Activated CD8-positive, alpha-beta memory T cell treated with anti-CD3 and anti-CD28 coated beads, Interleukin-2, amount 50 U/mL, for 24 hours (primary cell): ENCODE measurements around the gene CRLF3.
"Not testable (repeated sequence)": the region's sequence is repeated elsewhere in the genome, so short reads cannot be mapped to it uniquely, and the experiment has no call there.

Experiments used
- DNase-seq: peaks from one replicate; pipeline ENCODE4 v3.0.0-alpha.2; 2020; ENCODE audit errors: extremely low read depth

CRLF3 gene

DNA sequence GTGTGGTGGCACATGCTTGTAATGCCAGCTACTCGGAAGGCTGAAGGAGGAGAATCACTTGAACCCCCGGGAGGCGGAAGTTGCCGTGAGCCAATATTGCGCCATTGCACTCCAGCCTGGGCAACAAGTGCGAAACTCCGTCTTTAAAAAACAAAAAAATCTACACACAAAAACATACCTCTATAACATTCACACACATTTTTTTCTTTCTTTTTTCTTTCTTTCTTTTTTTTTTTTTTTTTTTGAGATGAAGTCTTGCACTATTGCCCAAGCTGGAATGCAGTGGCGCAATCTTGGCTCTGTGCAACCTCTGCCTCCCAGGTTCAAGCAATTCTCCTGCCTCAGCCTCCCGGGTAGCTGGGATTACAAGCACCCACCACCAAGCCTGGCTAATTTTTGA lies 9.6 kb downstream of the CRLF3 start:
- DNase-seq, result not testable (repeated sequence)

DNA sequence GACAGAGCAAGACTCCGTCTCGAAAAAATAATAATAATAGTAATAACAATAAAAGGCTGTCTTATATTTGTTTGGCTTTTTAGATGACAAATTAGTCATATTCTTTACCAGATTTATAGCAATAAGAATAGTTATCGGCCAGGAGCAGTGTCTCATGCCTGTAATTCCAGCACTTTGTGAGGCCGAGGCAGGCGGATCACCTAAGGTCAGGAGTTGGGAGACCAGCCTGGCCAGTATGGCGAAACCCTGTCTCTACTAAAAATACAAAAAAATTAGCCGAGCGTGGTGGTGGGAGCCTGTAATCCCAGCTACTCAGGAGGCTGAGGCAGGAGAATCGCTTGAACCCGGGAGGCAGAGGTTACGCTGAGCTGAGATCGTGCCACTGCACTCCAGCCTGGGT lies 10.3 kb downstream of the CRLF3 start:
- DNase-seq, result not testable (repeated sequence)

- no peak for DNase-seq
Measured at GRCh38 chr17:30812218-30813177, 12.0 kb downstream of the CRLF3 start.

GRCh38 chr17:30809867-30810266 lies 14.6 kb downstream of the CRLF3 start:
- DNase-seq, result no peak

- no peak for DNase-seq
Measured at GRCh38 chr17:30808785-30809286, 15.7 kb downstream of the CRLF3 start.

GRCh38 chr17:30807896-30808295 lies 16.6 kb downstream of the CRLF3 start:
- DNase-seq, result no peak

DNA sequence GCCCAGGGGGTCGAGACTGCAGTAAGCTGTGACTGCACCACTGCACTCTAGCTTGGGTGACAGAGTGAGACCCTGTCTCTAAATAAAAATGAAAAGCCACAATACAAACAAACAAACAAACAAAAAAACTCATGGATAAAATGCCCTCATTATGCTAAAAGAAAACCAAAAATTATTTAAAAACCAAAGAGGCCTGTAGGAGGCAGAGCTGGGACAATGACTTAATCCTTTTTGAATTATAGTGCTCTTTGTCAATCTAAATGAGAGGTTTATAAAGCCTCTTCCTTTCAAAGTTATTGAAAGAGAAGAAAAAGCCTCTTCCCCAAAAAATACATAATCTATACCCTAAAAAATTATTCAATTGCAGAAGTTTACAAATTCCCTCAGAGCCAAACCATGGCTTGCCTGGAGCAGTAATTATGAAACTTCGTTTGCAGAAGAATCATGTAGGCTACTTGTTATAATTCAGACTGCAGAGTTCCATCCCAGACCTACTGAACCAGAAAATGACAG lies 18.5 kb downstream of the CRLF3 start:
- DNase-seq, result no peak

- DNase-seq, result no peak
Measured at GRCh38 chr17:30801671-30802070, 22.8 kb downstream of the CRLF3 start.

- DNase-seq, result no peak
Measured at GRCh38 chr17:30796016-30796415, 28.5 kb downstream of the CRLF3 start.

GRCh38 chr17:30794372-30794771 lies 30.1 kb downstream of the CRLF3 start:
- DNase-seq, result no peak

DNA sequence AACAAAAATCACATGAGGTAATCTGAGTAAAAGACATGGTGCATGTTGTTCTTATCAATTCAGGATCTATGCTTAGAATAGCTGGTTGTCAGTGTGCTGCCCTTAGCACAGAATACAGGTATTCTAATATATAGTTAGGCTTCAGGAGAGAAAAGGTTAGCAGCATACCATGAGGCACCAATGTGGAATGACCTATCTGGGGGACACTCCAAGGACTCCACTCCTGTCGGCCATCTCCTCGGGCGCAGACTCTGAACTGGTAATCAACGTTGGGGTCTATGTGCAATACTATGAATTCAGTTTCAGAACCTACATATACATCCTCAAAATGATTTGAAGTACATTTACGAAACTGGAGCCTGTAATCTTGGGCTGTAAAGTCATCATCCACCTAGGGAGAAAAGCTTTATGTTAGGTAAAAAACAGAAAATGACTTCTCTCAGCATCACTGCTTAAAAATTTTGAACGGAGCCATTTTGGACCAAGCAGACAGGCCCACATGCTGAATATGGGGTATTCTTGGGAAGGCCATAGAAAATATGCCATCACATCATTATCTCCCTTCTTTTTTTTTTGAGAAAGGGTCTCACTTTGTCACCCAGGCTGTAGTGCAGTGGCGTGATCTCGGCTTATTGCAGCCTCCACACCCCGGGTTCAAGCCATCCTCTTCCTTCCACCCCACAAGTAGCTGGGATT lies 31.1 kb downstream of the CRLF3 start:
- no peak for DNase-seq

- DNase-seq, result no peak
Measured at GRCh38 chr17:30790279-30790678, 34.2 kb downstream of the CRLF3 start.

DNA sequence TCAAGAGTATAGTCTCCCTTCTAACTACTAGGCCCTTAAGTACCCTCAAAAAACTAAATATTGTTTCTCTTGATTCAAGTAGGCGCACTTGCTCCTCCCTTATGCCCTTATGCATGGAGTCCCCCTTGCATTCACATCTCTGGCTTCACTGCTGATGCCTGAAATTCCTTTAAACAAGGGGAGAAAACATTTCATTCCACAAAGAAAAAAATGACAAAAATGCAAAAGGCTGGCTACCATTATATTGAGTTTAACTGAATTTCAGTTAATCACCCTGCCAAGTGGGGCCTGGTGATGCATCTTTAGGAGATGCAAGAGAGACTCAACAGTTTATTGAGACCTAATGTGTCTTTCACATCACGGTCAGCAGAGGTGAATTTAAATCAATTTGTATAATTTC lies 35.6 kb downstream of the CRLF3 start:
- DNase-seq, result no peak

GRCh38 chr17:30782206-30782605 lies 42.3 kb downstream of the CRLF3 start:
- no peak for DNase-seq

- DNase-seq, result no peak
Measured at GRCh38 chr17:30780343-30780742, 44.1 kb downstream of the CRLF3 start.

DNA sequence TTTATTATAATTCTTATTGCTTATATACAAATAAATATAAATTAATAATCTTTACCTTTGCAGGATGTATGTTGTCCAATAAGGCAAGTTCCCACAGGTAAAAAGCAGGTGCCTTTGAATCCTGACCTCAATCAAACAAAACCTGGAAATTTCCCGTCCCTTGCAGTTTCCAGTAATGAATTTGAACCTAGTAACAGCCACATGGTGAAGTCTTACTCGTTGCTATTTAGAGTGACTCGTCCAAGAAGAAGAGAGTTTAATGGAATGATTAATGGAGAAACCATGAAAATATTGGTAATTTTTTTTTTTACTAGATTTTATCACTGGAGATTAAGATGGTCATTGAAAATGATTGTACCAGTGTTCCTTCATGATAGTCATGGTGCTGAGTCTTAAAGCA lies 55.7 kb downstream of the CRLF3 start:
- not testable (repeated sequence) for DNase-seq

GRCh38 chr17:30767641-30768404 lies 56.7 kb downstream of the CRLF3 start:
- DNase-seq, result not testable (repeated sequence)

DNA sequence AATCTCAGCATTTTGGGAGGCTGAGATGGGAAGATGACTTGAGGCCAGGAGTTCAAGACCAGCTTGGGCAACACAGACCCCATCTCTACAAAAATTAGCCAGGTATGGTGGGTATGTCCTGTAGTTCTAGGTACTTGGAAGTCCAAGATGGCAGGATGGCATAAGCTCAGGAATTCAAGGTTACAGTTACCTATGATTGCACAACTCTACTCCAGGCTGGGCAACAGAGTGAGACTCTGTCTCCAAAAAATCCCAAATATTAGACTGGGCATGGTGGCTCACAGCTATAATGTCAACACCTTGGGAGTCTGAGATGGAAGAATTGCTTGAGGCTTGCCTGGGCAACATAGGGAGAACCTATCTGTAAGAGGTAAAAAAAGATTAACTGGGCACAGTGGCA lies 63.4 kb downstream of the CRLF3 start:
- DNase-seq, result no peak

DNA sequence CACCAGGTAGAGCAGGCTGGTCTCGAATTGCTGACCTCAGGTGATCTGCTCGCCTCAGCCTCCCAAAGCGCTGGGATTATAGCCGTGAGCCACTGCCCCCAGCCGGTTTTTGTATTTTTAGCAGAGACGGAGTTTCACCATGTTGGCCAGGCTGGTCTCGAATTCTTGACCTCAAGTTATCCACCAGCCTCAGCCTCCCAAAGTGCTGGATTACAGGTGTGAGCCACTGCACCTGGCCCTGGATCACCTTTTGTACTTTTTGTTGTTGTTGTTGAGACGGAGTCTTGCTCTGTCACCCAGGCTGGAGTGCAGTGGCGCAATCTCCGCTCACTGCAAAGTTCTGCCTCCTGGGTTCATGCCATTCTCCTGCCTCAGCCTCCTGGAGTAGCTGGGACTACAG lies 71.2 kb downstream of the CRLF3 start:
- DNase-seq, result not testable (repeated sequence)

- DNase-seq, result not testable (repeated sequence)
Measured at GRCh38 chr17:30750982-30751381, 73.5 kb downstream of the CRLF3 start.

- DNase-seq, result not testable (repeated sequence)
Measured at GRCh38 chr17:30747621-30748020, 76.9 kb downstream of the CRLF3 start.

DNA sequence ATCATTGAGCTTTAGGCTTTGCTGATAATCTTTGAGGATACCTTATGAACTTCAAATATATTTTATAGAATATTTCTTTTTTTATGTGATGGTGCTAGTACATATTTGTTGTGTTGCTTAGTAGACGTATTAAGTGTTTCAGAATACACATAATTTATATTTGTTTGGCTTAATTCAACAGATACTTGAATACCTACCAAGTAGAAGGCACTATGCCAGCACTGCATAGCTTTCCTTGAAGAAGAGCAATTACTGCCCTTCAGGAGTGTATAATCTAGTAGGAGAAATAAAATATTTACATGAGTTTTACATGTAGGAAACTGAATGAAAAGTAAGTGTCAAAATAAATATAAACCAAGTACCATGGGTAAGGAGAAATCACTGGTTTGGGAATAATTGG lies 81.8 kb downstream of the CRLF3 start:
- DNase-seq, result not testable (repeated sequence)
